Stimulated activated CD4-positive, alpha-beta T cell treated with anti-CD3 and anti-CD28 coated beads, TNF-alpha, amount 100 ng/mL, for 24 hours (primary cell): ENCODE results near the gene TMEM30A.

ENCODE experiments used
- DNase-seq, 3 experiments: peaks; one replicate each; pipeline ENCODE4 v3.0.0-alpha.2; 2020; ENCODE audit warnings: low read depth in 3 of 3

The TMEM30A gene

GRCh38 chr6:75291744-75292143 is 7.2 kb upstream of the TMEM30A start:
- DNase-seq: no peak

- no peak for DNase-seq
Observed at GRCh38 chr6:75291331-75291730, 6.7 kb upstream of the TMEM30A start.

GRCh38 chr6:75290136-75290945 is 5.7 kb upstream of the TMEM30A start:
- no peak for DNase-seq

- no peak for DNase-seq
Observed at GRCh38 chr6:75288023-75288422, 3.4 kb upstream of the TMEM30A start.

- no peak for DNase-seq
Observed at GRCh38 chr6:75287424-75287823, 2.8 kb upstream of the TMEM30A start.

- no peak for DNase-seq
Observed at GRCh38 chr6:75286955-75287354, 2.4 kb upstream of the TMEM30A start.

GRCh38 chr6:75285283-75285639 is 669 bp upstream of the TMEM30A start:
- DNase-seq: no peak

GRCh38 chr6:75283907-75284631 is 523 bp downstream of the TMEM30A start:
- peak in 1 of 3 experiments; percentile 7 for DNase-seq

- DNase-seq: no peak
Observed at GRCh38 chr6:75282706-75283105, 1.9 kb downstream of the TMEM30A start.

- no peak for DNase-seq
Observed at GRCh38 chr6:75281653-75282052, 2.9 kb downstream of the TMEM30A start.

- no peak for DNase-seq
Observed at GRCh38 chr6:75280131-75280855, 4.3 kb downstream of the TMEM30A start.

GRCh38 chr6:75279418-75279817 is 5.2 kb downstream of the TMEM30A start:
- no peak for DNase-seq

- DNase-seq: no peak
Observed at GRCh38 chr6:75278474-75279077, 6.0 kb downstream of the TMEM30A start.

GRCh38 chr6:75275067-75275466 is 9.5 kb downstream of the TMEM30A start:
- no peak for DNase-seq

- DNase-seq: no peak
Observed at GRCh38 chr6:75273009-75273408, 11.6 kb downstream of the TMEM30A start.

GRCh38 chr6:75272145-75272840 is 12.3 kb downstream of the TMEM30A start:
- DNase-seq: no peak

GRCh38 chr6:75268988-75269354 is 15.6 kb downstream of the TMEM30A start:
- no peak for DNase-seq

- no peak for DNase-seq
Observed at GRCh38 chr6:75268121-75268987, 16.2 kb downstream of the TMEM30A start.

GRCh38 chr6:75267461-75267860 is 17.1 kb downstream of the TMEM30A start:
- DNase-seq: no peak

- DNase-seq: no peak
Observed at GRCh38 chr6:75266716-75267291, 17.8 kb downstream of the TMEM30A start.
